Spleen (tissue), 11 donors: ENCODE results near the gene MAP3K5. TPM values are rescaled to one million over a fixed set of nuclear protein-coding genes. Genes with fewer than 3 reads are reported as not detected.

Experiments used
- DNase-seq: peaks from one replicate; pipeline ENCODE4 v3.0.0-alpha.2; 2020
- H3K27ac ChIP-seq, 8 donors: fragments of 200-600 bp; sonication (generic) in 7 of 8; 1 replicate in 4 of 8; 2 replicates in 4 of 8; pipeline versions ENCODE4 v1.5.0 to v1.8.0; 2016 to 2021; ENCODE audit warnings: inconsistent platforms in 4 of 8, mild to moderate bottlenecking in 4 of 8, moderate library complexity in 1 of 8
- H3K27me3 ChIP-seq, 7 donors: fragments of 200-600 bp; sonication (generic) in 6 of 7; replicated peaks in 1 of 7; 1 replicate in 4 of 7; 2 replicates in 3 of 7; pipeline versions ENCODE4 v1.5.0 to v1.8.0; 2016 to 2021; ENCODE audit warnings: inconsistent platforms in 3 of 7, mild to moderate bottlenecking in 1 of 7
- H3K36me3 ChIP-seq, 6 donors: fragments of 200-600 bp; sonication (generic) in 5 of 6; 1 replicate in 4 of 6; 2 replicates in 2 of 6; pipeline versions ENCODE4 v1.5.0 to v1.8.0; 2016 to 2021; ENCODE audit warnings: inconsistent platforms in 2 of 6
- H3K4me1 ChIP-seq, 6 donors: fragments of 200-600 bp; sonication (generic) in 5 of 6; 1 replicate in 3 of 6; 2 replicates in 3 of 6; pipeline versions ENCODE4 v1.5.0 to v1.8.0; 2016 to 2021; ENCODE audit warnings: inconsistent platforms in 3 of 6
- H3K4me3 ChIP-seq, 8 donors: fragments of 200-600 bp; sonication (generic) in 7 of 8; 1 replicate in 4 of 8; 2 replicates in 4 of 8; pipeline versions ENCODE4 v1.5.0 to v1.8.0; 2016 to 2021; ENCODE audit warnings: inconsistent platforms in 4 of 8, mild to moderate bottlenecking in 4 of 8, moderate library complexity in 2 of 8
- H3K9me3 ChIP-seq, 8 donors: fragments of 200-600 bp; sonication (generic) in 7 of 8; 1 replicate in 4 of 8; 2 replicates in 4 of 8; pipeline versions ENCODE4 v1.5.0 to v1.8.0; 2016 to 2021; ENCODE audit warnings: inconsistent platforms in 4 of 8
- POLR2A ChIP-seq, 3 donors: fragments of 450-650 bp; IDR thresholded peaks; one replicate each; pipeline ENCODE4 v1.5.1; 2017; ENCODE audit warnings: antibody characterized with exemption in 3 of 3, mild to moderate bottlenecking in 1 of 3
- POLR2AphosphoS5 ChIP-seq, 3 donors: sonication (generic); formaldehyde crosslinking; IDR thresholded peaks; one replicate each; pipeline ENCODE4 v1.5.1; 2017; ENCODE audit warnings: antibody characterized with exemption in 3 of 3
- WGBS, 5 donors: extraction: QIAGEN DNeasy Blood & Tissue Kit in 3 of 5; methylation state at CpG; one replicate each; pipeline versions ENCODE4 v1.1.5 to v1.1.7; 2013 to 2018; 5-methylcytosine and 5-hydroxymethylcytosine counted together
- intact Hi-C: fragments of 100-400 bp; cut with DNase I; formaldehyde crosslinking; loops from one replicate; pipeline ENCODE4 v1.15.0; 2023; ENCODE audit warnings: low total_unique reads
- polyA plus RNA-seq, 3 donors: library from polyadenylated mRNA; stranded (reverse); fragments of 200-250 nt; gene quantifications; one replicate each; pipeline ENCODE4 v1.2.1, GENCODE V29; 2013
- total RNA-seq, 7 donors: library from RNA; depleted of rRNA in 3 of 7; stranded (reverse); fragments of >200 nt in 3 of 7; fragmentation: NEBNext Ultra II Directional in 4 of 7; extraction: Animal tissue kit (Norgen Biotek cat#: 25700) in 4 of 7; gene quantifications; one replicate each; pipeline versions ENCODE4 v1.1.0 to v1.2.1, GENCODE V29; 2016 to 2021
- TF ChIP-seq, protein P1 (sequence below), 11 experiments: fragments of 200-600 bp in 7 of 11; fragments of 450-650 bp in 4 of 11; sonication (generic) in 4 of 11; IDR thresholded peaks in 8 of 11; conservative IDR thresholded peaks in 3 of 11; 1 replicate in 7 of 11; 2 replicates in 4 of 11; pipeline versions ENCODE4 v1.4.0 to v1.8.0; 2016 to 2021; ENCODE audit warnings: antibody characterized with exemption in 11 of 11, inconsistent platforms in 4 of 11, mild to moderate bottlenecking in 1 of 11
- donor health status: healthy with polysubstance abuse.
- donor health status: DM: no; HTN: no; CAD: no; lungs with moderate emphysema.
- donor health status: DM: no; HTN: no; CAD: no.
- donor health status: Bipolar disorder and iron deficiency.
- donor health status: healthy.
- donor health status: DM: no; HTN: no; CAD: no.
- donor health status: DM: yes; HTN: yes; CAD: no.

The MAP3K5 gene
- total and polyA plus RNA-seq, 10 donors = 7.2 to 55.0 (median 33.2) TPM

DNA sequence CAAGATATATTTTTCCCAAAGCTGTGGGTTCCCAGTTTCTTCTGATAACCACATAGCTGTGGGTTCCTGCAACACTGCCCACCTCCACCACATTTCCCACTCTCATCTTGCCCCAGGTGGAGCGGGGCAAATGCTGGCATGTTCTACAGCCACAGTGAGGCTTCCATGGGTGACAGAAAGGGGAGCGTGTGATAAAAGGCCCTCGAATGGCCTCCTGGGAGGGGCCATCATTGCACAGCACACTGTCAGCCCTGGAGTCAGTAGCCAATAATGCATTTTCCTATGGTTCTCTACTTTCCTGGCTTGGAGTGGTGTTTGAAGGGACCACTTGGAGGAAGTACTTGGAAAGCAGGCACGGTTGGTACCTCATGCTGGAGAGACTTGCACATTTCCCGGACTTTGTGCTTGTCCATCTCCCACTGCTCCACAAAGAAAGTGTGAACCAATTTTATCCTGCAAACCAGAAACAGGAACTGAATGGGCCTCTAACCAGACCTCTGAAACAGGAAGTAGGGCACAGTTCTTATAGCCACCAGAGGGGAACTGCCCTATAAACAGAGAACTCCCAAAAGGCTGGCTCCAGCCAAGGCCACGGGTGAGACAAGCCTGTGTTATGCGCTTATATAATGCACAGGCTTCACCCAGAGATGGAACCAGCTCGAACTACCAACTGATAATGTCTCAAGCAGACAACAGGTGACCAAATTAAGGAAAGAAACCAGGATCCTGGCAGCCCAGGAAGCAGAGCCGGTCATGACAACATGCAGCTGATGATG, 8.6 kb downstream of the MAP3K5 start:
- H3K27me3 ChIP-seq = no peaks in the 10 kb centered on the region
- WGBS, 5 donors = 26 to 50% (median 30%) methylated on average over 9 of the region's 9 CpGs
- peak overlapping the region in 7 of 8 donors; percentile 61 to 98 (median 95) for H3K27ac ChIP-seq
- peak overlapping the region in 7 of 8 donors; percentile 27 to 67 (median 38) for H3K4me3 ChIP-seq
- peak; percentile 88 for DNase-seq
- intact Hi-C loops = no loop called here
- TF ChIP-seq POLR2AphosphoS5 (IDR thresholded peaks at IDR 0.05) = peak in 1 of 3 donors; percentile 72
- TF ChIP-seq, protein P1, sequence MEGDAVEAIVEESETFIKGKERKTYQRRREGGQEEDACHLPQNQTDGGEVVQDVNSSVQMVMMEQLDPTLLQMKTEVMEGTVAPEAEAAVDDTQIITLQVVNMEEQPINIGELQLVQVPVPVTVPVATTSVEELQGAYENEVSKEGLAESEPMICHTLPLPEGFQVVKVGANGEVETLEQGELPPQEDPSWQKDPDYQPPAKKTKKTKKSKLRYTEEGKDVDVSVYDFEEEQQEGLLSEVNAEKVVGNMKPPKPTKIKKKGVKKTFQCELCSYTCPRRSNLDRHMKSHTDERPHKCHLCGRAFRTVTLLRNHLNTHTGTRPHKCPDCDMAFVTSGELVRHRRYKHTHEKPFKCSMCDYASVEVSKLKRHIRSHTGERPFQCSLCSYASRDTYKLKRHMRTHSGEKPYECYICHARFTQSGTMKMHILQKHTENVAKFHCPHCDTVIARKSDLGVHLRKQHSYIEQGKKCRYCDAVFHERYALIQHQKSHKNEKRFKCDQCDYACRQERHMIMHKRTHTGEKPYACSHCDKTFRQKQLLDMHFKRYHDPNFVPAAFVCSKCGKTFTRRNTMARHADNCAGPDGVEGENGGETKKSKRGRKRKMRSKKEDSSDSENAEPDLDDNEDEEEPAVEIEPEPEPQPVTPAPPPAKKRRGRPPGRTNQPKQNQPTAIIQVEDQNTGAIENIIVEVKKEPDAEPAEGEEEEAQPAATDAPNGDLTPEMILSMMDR (IDR thresholded peaks at IDR 0.05 in 8 of 11, conservative IDR thresholded peaks at IDR 0.05 in 3 of 11) = peak in 10 of 11 experiments; percentile 29 to 69 (median 48)
- TF ChIP-seq POLR2A (IDR thresholded peaks at IDR 0.05) = no peak
- H3K4me1 ChIP-seq = peaks cover 64 to 100% (median 87%) of the 10 kb centered on the region in 6 donors
- no peaks in the 10 kb centered on the region for H3K9me3 ChIP-seq
- no peaks in the 10 kb centered on the region for H3K36me3 ChIP-seq

DNA sequence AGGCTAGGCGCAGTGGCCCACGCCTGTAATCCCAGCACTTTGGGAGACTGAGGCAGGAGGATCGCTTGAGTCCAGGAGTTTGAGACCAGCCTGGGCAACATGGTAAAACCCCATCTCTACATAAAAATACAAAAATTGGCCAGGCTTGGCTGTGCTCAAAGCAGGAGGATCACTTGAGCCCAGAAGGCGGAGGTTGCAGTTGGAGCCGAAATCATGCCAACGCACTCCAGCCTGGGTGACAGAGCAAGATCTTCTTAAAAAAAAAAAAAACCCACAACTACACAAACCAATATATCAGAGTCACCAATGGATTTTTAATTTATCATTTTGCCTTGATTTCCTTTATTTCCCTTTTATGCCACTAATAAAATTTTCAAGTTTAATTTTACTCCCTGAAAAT, 9.3 kb downstream of the MAP3K5 start:
- H3K4me3 ChIP-seq = no peak overlapping the region
- WGBS, 5 donors = 93 to 97% (median 95%) methylated on average over 6 of the region's 6 CpGs
- TF ChIP-seq POLR2A (IDR thresholded peaks at IDR 0.05) = no peak
- TF ChIP-seq POLR2AphosphoS5 (IDR thresholded peaks at IDR 0.05) = no peak
- TF ChIP-seq, protein P1 (IDR thresholded peaks at IDR 0.05 in 8 of 11, conservative IDR thresholded peaks at IDR 0.05 in 3 of 11) = no peak

DNA sequence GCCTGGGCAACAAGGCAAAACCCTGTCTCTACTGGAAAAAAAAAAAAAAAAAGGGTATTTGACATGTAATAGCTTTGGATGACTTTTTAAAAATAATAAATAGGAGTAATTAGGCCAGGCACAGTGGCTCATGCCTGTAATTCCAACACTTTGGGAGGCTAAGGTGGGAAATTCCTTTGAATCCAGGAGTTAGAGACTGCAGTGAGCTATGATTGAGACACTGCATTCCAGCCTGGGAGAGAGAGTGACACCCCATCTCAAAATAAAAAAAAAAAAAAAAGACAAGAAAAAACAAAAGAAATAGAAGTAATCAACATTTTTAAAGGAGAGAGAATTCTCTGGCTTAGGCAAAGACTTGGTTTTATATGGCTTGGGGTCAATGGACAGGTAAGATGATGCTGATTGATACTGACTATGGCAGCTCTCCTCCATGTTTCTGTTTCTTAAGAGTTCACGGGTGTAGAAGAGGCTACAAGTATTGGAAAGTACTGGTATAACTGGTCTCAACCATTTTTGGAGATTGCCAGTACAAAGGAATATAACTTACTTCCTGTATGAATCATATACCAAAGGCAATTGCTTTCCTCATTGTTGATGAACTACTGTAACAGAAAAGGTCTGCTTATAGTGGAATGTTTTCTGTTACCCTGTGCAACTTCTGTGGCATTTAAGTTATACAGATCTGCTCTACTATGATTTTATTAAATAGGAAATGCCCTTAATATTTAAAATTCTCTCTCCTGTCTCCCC, 10.1 kb downstream of the MAP3K5 start:
- TF ChIP-seq, protein P1 (IDR thresholded peaks at IDR 0.05 in 8 of 11, conservative IDR thresholded peaks at IDR 0.05 in 3 of 11) = no peak
- TF ChIP-seq POLR2A (IDR thresholded peaks at IDR 0.05) = no peak
- no peak for TF ChIP-seq POLR2AphosphoS5 (IDR thresholded peaks at IDR 0.05)
- peaks cover 49 to 96% (median 73%) of the 10 kb centered on the region in 6 donors for H3K4me1 ChIP-seq
- DNase-seq = no peak
- no peak overlapping the region for H3K4me3 ChIP-seq
- no peaks in the 10 kb centered on the region for H3K36me3 ChIP-seq
- 44 to 72% (median 60%) methylated on average over 1 of the region's 1 CpG for WGBS, 5 donors
- H3K27me3 ChIP-seq = no peaks in the 10 kb centered on the region
- intact Hi-C loops = no loop called here
- H3K9me3 ChIP-seq = no peaks in the 10 kb centered on the region
- peak overlapping the region in 5 of 8 donors; percentile 25 to 98 (median 95) for H3K27ac ChIP-seq

More for the DNA sequence above, 9.3 kb downstream of the MAP3K5 start:
- intact Hi-C loops = no loop called here
- peak overlapping the region in 7 of 8 donors; percentile 61 to 98 (median 95) for H3K27ac ChIP-seq
- H3K36me3 ChIP-seq = no peaks in the 10 kb centered on the region
- H3K9me3 ChIP-seq = no peaks in the 10 kb centered on the region
- H3K27me3 ChIP-seq = no peaks in the 10 kb centered on the region
- DNase-seq = no peak
- H3K4me1 ChIP-seq = peaks cover 57 to 99% (median 81%) of the 10 kb centered on the region in 6 donors

DNA sequence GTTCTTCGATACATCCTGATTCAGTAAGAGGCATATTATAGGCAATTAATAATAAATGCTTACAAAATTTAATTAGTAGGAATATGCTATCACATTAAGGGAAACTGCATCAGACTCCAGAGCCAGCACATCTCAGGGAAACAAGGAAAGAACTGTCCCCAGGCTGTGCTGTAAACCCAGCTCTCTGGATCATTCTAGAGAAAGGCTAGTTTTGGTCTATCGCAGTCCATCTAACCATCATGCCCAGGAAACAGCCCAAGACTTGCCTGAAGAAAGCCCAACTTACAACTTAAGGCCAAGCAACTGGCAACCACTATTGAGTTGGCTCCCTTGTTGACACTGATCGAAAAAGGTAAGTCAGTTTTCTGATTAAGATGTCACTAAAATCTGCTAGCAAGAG, 11.3 kb downstream of the MAP3K5 start:
- no peak for TF ChIP-seq POLR2A (IDR thresholded peaks at IDR 0.05)
- TF ChIP-seq, protein P1 (IDR thresholded peaks at IDR 0.05 in 8 of 11, conservative IDR thresholded peaks at IDR 0.05 in 3 of 11) = no peak
- no peak for TF ChIP-seq POLR2AphosphoS5 (IDR thresholded peaks at IDR 0.05)
- intact Hi-C loops = no loop called here
- no peak for DNase-seq
- no peak overlapping the region for H3K4me3 ChIP-seq
- no peaks in the 10 kb centered on the region for H3K27me3 ChIP-seq
- no peaks in the 10 kb centered on the region for H3K9me3 ChIP-seq
- H3K4me1 ChIP-seq = peaks cover 37 to 93% (median 61%) of the 10 kb centered on the region in 6 donors
- WGBS, 5 donors = 92 to 96% (median 94%) methylated on average over 3 of the region's 3 CpGs
- peak overlapping the region in 2 of 8 donors; percentile 95 to 98 for H3K27ac ChIP-seq
- H3K36me3 ChIP-seq = no peaks in the 10 kb centered on the region
